ENCODE results near the gene COL6A2. TPM values are rescaled to one million over a fixed set of nuclear protein-coding genes. Genes with fewer than 3 reads are reported as not detected.

The COL6A2 gene
- total and polyA plus RNA-seq, 2 donors (not counting 1 experiment from before 2014, with no cell fraction given), result 1.2 to 2.1 TPM

DNA sequence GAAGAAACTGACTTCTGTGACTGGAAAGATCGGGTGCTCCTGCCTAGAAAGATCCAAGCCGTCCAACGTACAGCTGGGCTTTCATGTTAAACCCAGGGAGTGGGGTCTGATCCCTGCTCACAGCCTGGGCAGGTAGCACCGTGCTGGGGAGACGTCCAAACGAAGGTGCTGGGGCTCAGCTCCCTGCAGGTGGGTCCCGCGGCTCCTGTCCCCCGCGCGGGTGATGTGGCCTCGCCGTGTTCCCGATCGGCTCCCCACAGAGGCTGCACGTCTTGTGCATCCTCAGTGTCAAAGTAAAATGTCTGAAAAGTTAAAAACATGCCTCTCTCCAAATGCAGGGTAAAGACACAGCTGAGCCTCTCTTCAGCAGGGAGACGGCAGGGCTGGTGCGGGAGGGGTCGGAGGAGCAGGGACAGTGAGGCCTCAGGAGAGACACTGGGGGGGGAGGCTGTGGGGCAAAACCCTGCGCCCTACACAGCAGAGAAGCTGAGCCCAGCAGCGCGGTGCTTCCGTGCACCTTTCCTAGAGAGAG, 40.1 kb upstream of the COL6A2 start:
- no peak for ATAC-seq (ENCODE audit: low read depth)
- Histone ChIP-seq H3K4me3 (ENCODE audit: control extremely low read depth in 1 of 5, extremely low read depth in 1 of 5, insufficient read depth in 1 of 5, low read depth in 2 of 5, low read length in 4 of 5) (no peak overlapping the region), H3K79me2 (ENCODE audit: control insufficient read depth, insufficient read depth, low read length) (no peaks in the 10 kb centered on the region), H3K9ac (ENCODE audit: low read length) (no peak overlapping the region), H3K36me3 (replicated peaks in 1 of 2; ENCODE audit: control extremely low read depth in 1 of 2, control insufficient read depth in 1 of 2, extremely low read depth in 1 of 2, insufficient read depth in 2 of 2, low read length in 1 of 2) (no peaks in the 10 kb centered on the region), H3K9me3 (ENCODE audit: control extremely low read depth in 1 of 3, control insufficient read depth in 2 of 3, insufficient read depth in 1 of 3, low read length in 2 of 3) (peaks cover 0 to 47% (median 7%) of the 10 kb centered on the region in 3 donors), H3K4me2 (replicated peaks; ENCODE audit: low read depth, low read length, poor library complexity, severe bottlenecking) (no peak overlapping the region), H4K20me1 (ENCODE audit: control insufficient read depth, insufficient read depth, low read length, poor library complexity, severe bottlenecking) (no peaks in the 10 kb centered on the region), H3K27me3 (replicated peaks in 1 of 4; ENCODE audit: control extremely low read depth in 1 of 4, control insufficient read depth in 3 of 4, insufficient read depth in 4 of 4, low read length in 3 of 4) (peaks cover 0 to 35% (median 8%) of the 10 kb centered on the region in 4 experiments), H3K27ac (ENCODE audit: low read length in 2 of 2) (no peak overlapping the region), H3K4me1 (ENCODE audit: control insufficient read depth in 2 of 2, insufficient read depth in 2 of 2, low read length in 2 of 2) (peaks cover 5 to 8% of the 10 kb centered on the region in 2 donors), H2AFZ (ENCODE audit: insufficient read depth, low read depth, low read length, poor library complexity, severe bottlenecking) (no peak overlapping the region)
- ChIA-PET CTCF (no interaction called here), POLR2A (no interaction called here)
- TF ChIP-seq, protein P1, sequence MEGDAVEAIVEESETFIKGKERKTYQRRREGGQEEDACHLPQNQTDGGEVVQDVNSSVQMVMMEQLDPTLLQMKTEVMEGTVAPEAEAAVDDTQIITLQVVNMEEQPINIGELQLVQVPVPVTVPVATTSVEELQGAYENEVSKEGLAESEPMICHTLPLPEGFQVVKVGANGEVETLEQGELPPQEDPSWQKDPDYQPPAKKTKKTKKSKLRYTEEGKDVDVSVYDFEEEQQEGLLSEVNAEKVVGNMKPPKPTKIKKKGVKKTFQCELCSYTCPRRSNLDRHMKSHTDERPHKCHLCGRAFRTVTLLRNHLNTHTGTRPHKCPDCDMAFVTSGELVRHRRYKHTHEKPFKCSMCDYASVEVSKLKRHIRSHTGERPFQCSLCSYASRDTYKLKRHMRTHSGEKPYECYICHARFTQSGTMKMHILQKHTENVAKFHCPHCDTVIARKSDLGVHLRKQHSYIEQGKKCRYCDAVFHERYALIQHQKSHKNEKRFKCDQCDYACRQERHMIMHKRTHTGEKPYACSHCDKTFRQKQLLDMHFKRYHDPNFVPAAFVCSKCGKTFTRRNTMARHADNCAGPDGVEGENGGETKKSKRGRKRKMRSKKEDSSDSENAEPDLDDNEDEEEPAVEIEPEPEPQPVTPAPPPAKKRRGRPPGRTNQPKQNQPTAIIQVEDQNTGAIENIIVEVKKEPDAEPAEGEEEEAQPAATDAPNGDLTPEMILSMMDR (IDR thresholded peaks at IDR 0.05), result no peak
- TF ChIP-seq EZH2 (IDR thresholded peaks at IDR 0.05; ENCODE audit: borderline replicate concordance, insufficient read depth, low read depth, low read length, poor library complexity, severe bottlenecking), result no peak
- WGBS (ENCODE audit: insufficient coverage), result 57% methylated on average over 23 of the region's 23 CpGs
- Mint-ChIP-seq H3K27ac (no peak overlapping the region), H3K9me3 (ENCODE audit: insufficient read depth) (peaks cover 13% of the 10 kb centered on the region), H3K4me1 (peaks cover 3% of the 10 kb centered on the region), H3K27me3 (peaks cover 32% of the 10 kb centered on the region), H3K4me3 (no peak overlapping the region)
- no peak for DNase-seq
- intact Hi-C loops (cut with micrococcal nuclease), result no loop called here

GRCh38 chr21:46058431-46059145, 39.3 kb upstream of the COL6A2 start:
- Histone ChIP-seq H4K20me1 (ENCODE audit: control insufficient read depth, insufficient read depth, low read length, poor library complexity, severe bottlenecking) (no peaks in the 10 kb centered on the region), H3K79me2 (ENCODE audit: control insufficient read depth, insufficient read depth, low read length) (no peaks in the 10 kb centered on the region), H3K9ac (ENCODE audit: low read length) (no peak overlapping the region), H3K4me2 (replicated peaks; ENCODE audit: low read depth, low read length, poor library complexity, severe bottlenecking) (no peak overlapping the region), H3K4me3 (ENCODE audit: control extremely low read depth in 1 of 5, extremely low read depth in 1 of 5, insufficient read depth in 1 of 5, low read depth in 2 of 5, low read length in 4 of 5) (no peak overlapping the region), H3K36me3 (replicated peaks in 1 of 2; ENCODE audit: control extremely low read depth in 1 of 2, control insufficient read depth in 1 of 2, extremely low read depth in 1 of 2, insufficient read depth in 2 of 2, low read length in 1 of 2) (no peaks in the 10 kb centered on the region), H3K27me3 (replicated peaks in 1 of 4; ENCODE audit: control extremely low read depth in 1 of 4, control insufficient read depth in 3 of 4, insufficient read depth in 4 of 4, low read length in 3 of 4) (peaks cover 0 to 39% (median 8%) of the 10 kb centered on the region in 4 experiments), H2AFZ (ENCODE audit: insufficient read depth, low read depth, low read length, poor library complexity, severe bottlenecking) (no peak overlapping the region), H3K9me3 (ENCODE audit: control extremely low read depth in 1 of 3, control insufficient read depth in 2 of 3, insufficient read depth in 1 of 3, low read length in 2 of 3) (peaks cover 0 to 55% (median 9%) of the 10 kb centered on the region in 3 donors), H3K27ac (ENCODE audit: low read length in 2 of 2) (no peak overlapping the region), H3K4me1 (ENCODE audit: control insufficient read depth in 2 of 2, insufficient read depth in 2 of 2, low read length in 2 of 2) (peaks cover 5 to 8% of the 10 kb centered on the region in 2 donors)
- intact Hi-C loops (cut with micrococcal nuclease), result no loop called here
- H3K27me3 Mint-ChIP-seq, result peaks cover 39% of the 10 kb centered on the region
- TF ChIP-seq EZH2 (IDR thresholded peaks at IDR 0.05; ENCODE audit: borderline replicate concordance, insufficient read depth, low read depth, low read length, poor library complexity, severe bottlenecking), result no peak
- TF ChIP-seq, protein P1 (IDR thresholded peaks at IDR 0.05), result no peak
- no peak for ATAC-seq (ENCODE audit: low read depth)
- ChIA-PET POLR2A (no interaction called here), CTCF (no interaction called here)
- H3K4me3 Mint-ChIP-seq, result no peak overlapping the region
- peaks cover 3% of the 10 kb centered on the region for H3K4me1 Mint-ChIP-seq
- WGBS (ENCODE audit: insufficient coverage), result 93% methylated on average over 10 of the region's 10 CpGs
- H3K9me3 Mint-ChIP-seq (ENCODE audit: insufficient read depth), result peaks cover 13% of the 10 kb centered on the region
- no peak for DNase-seq
- no peak overlapping the region for H3K27ac Mint-ChIP-seq

All from B cell (primary cell).